OCI-LY7 (cell line): ENCODE results near the gene NRBF2. TPM values are rescaled to one million over a fixed set of nuclear protein-coding genes. Genes with fewer than 3 reads are reported as not detected.

Experiments used
- BruUV-seq: library from RNA; stranded (reverse); fragments of 400-500 nt; replicated peaks from 2 replicates; lab custom pipeline; 2021; lab: Mats Ljungman, UMichigan
- CTCF ChIA-PET: fragments of 300-600 bp; sonication (Branson Sonifier 250); formaldehyde crosslinking; loops from one replicate; lab custom pipeline; 2022; ENCODE audit warnings: antibody characterized with exemption; ENCODE audit not compliant: unreplicated experiment; lab: Charles Lee
- POLR2A ChIA-PET: fragments of 300-600 bp; sonication (Branson Sonifier 250); formaldehyde crosslinking; loops from one replicate; lab custom pipeline; 2022; ENCODE audit warnings: antibody characterized with exemption; lab: Charles Lee
- DNase-seq: peaks from one replicate; pipeline ENCODE4 v3.0.0-alpha.2; 2015; ENCODE audit warnings: low spot score
- H2AFZ ChIP-seq: fragments of 200-600 bp; sonication (generic), shearing (Covaris generic); 2 replicates; pipeline ENCODE4 v1.6.1; 2014; ENCODE audit warnings: mild to moderate bottlenecking, antibody characterized with exemption, low read length, moderate library complexity
- H3K27ac ChIP-seq: fragments of 200-600 bp; sonication (generic); 2 replicates; pipeline ENCODE4 v1.5.1; 2014; ENCODE audit warnings: mixed run types, low read depth, mild to moderate bottlenecking, moderate library complexity, low read length, inconsistent platforms; ENCODE audit not compliant: poor library complexity, severe bottlenecking
- H3K36me3 ChIP-seq: fragments of 200-600 bp; sonication (generic); 2 replicates; pipeline ENCODE4 v1.6.1; 2014; ENCODE audit warnings: mild to moderate bottlenecking, antibody characterized with exemption, low read length, moderate library complexity, mixed read lengths; ENCODE audit not compliant: insufficient read depth
- H3K4me1 ChIP-seq: fragments of 200-600 bp; sonication (generic); 2 replicates; pipeline ENCODE4 v1.5.1; 2014; ENCODE audit warnings: mild to moderate bottlenecking, low read length; ENCODE audit not compliant: insufficient read depth, poor library complexity, severe bottlenecking
- H3K4me2 ChIP-seq: fragments of 200-600 bp; sonication (generic); 2 replicates; pipeline ENCODE4 v1.6.1; 2014; ENCODE audit warnings: mild to moderate bottlenecking, low read length
- H3K4me3 ChIP-seq: fragments of 200-600 bp; sonication (generic); 2 replicates; pipeline ENCODE4 v1.5.1; 2014; ENCODE audit warnings: mild to moderate bottlenecking, low read depth, low read length; ENCODE audit not compliant: poor library complexity, severe bottlenecking
- H3K79me2 ChIP-seq: fragments of 200-600 bp; sonication (generic); 2 replicates; pipeline ENCODE4 v1.6.1; 2016; ENCODE audit warnings: low read depth, mild to moderate bottlenecking, low read length, moderate library complexity, mixed read lengths; ENCODE audit not compliant: insufficient read depth
- H3K9me2 ChIP-seq: fragments of 200-600 bp; sonication (generic); 2 replicates; pipeline ENCODE4 v1.6.1; 2016; ENCODE audit warnings: mild to moderate bottlenecking, low read length, mixed read lengths; ENCODE audit not compliant: insufficient read depth
- H3K9me3 ChIP-seq: fragments of 200-600 bp; sonication (generic); 2 replicates; pipeline ENCODE4 v1.6.1; 2014; ENCODE audit warnings: mild to moderate bottlenecking, mixed run types, low read length, mixed read lengths
- H4K20me1 ChIP-seq: fragments of 200-600 bp; sonication (generic); 2 replicates; pipeline ENCODE4 v1.6.1; 2014; ENCODE audit warnings: mild to moderate bottlenecking, antibody characterized with exemption, low read length, moderate library complexity, mixed read lengths; ENCODE audit not compliant: insufficient read depth
- EZH2phosphoT487 ChIP-seq: fragments of 200-600 bp; sonication (generic); IDR thresholded peaks from 2 replicates; pipeline ENCODE4 v1.6.1; 2018; ENCODE audit warnings: low read depth, borderline replicate concordance, mild to moderate bottlenecking, mixed run types, antibody characterized with exemption, low read length, moderate library complexity, mixed read lengths
- intact Hi-C: fragments of 100-400 bp; cut with micrococcal nuclease; formaldehyde crosslinking; loops from one replicate; pipeline ENCODE4 v1.10.0; 2022; ENCODE audit not compliant: unreplicated experiment
- total RNA-seq, 2 experiments: library from RNA; depleted of rRNA in 1 of 2; stranded (reverse); fragments of >200 nt in 1 of 2; shearing (Covaris generic) in 1 of 2; gene quantifications; 2 replicates each; pipeline ENCODE4 v1.2.3, GENCODE V29; 2014 to 2022
- TF ChIP-seq, protein P1 (sequence below): fragments of 200-600 bp; sonication (generic); conservative IDR thresholded peaks from 2 replicates; pipeline ENCODE4 v1.5.1; 2014; ENCODE audit warnings: mild to moderate bottlenecking, antibody characterized with exemption, low read length, moderate library complexity, mixed read lengths

The NRBF2 gene
- total RNA-seq, 2 experiments from 2014 or later = 14.2 to 20.7 TPM

DNA sequence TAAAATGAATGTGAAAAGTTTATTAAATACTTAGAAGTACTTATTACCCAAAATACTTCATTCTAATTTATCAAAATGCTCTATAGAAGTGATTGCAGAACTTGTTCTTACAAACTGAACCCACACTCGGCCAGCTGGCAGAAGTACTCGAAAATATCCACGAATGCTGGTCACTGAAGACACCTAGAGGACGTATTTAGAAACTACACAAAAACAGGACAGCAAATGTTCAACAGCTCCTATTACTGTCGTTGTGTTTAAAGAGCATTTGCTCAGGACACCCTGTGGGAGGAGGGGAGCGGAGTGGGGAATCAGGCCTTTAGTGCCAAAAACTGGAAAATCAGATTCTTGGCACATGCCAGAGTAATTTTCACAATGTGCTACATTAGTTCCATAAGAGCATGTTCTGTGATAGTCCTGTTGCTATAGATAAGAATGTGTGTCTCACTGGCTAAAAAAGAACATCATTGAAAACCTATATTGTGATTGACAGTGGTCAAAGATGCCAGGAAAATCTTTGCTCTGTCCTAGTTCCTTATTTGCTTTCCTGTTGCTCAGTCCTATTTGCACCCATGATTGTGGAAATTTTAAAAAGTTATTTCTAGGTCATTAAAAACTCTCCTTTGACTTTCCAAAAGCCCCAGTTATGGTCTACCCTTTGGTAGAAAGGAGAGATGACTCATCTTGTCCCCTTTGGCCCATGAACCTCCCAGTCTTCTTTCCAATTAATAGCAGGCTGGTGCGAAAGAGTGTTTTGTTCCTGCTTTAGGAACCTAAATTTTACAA, 49.0 kb upstream of the NRBF2 start:
- Histone ChIP-seq H3K79me2 (no peaks in the 10 kb centered on the region), H3K4me3 (no peak overlapping the region), H2AFZ (no peak overlapping the region), H3K9me3 (no peaks in the 10 kb centered on the region), H3K36me3 (no peaks in the 10 kb centered on the region), H4K20me1 (no peaks in the 10 kb centered on the region), H3K9me2 (no peaks in the 10 kb centered on the region), H3K4me2 (no peak overlapping the region), H3K27ac (no peak overlapping the region), H3K4me1 (no peaks in the 10 kb centered on the region)
- peak; percentile 74 for DNase-seq
- POLR2A ChIA-PET = interaction anchor here (0.6 kb wide), 1 partner anchor 119 kb away, joined by 3 read pairs; no protein-coding TSS in a partner anchor
- TF ChIP-seq, protein P1, sequence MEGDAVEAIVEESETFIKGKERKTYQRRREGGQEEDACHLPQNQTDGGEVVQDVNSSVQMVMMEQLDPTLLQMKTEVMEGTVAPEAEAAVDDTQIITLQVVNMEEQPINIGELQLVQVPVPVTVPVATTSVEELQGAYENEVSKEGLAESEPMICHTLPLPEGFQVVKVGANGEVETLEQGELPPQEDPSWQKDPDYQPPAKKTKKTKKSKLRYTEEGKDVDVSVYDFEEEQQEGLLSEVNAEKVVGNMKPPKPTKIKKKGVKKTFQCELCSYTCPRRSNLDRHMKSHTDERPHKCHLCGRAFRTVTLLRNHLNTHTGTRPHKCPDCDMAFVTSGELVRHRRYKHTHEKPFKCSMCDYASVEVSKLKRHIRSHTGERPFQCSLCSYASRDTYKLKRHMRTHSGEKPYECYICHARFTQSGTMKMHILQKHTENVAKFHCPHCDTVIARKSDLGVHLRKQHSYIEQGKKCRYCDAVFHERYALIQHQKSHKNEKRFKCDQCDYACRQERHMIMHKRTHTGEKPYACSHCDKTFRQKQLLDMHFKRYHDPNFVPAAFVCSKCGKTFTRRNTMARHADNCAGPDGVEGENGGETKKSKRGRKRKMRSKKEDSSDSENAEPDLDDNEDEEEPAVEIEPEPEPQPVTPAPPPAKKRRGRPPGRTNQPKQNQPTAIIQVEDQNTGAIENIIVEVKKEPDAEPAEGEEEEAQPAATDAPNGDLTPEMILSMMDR = peak; percentile 85
- TF ChIP-seq EZH2phosphoT487 = no peak
- BruUV-seq = no TSS peak
- CTCF ChIA-PET = no interaction called here
- intact Hi-C loops = loop anchor here (1.0 to 5.0 kb wide), 6 partner anchors 75 to 647 kb away; no protein-coding TSS in a partner anchor

DNA sequence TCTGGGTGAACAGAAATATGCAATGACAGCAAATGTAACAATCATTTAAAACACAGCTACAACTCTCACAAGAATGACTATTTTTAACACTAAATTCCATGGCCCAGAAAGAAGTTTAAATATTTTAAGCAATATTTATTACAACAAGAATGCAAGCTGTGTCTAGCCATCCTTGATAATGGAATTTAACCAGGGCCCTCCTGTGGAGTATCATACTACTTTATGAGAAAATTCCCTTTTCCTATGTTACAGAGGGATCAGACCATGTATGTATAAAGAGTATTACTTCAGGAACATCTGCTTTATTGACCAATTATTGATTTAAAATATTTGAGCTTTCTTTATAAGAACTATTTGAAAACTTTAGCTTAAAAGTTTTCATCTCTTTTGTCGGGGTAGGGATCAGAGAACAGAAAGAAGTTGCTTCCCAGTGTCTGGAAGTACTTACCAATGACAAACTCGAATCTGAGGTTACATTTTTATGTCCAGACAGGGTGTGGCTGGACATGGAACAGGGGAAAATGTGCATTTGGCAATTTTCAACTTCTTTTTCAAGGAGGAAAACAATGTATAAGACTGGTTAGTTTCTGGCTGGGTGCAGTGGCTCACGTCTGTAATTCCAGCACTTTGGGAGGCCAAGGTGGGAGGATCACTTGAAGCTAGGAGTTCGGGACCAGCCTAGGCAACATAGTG, 48.3 kb upstream of the NRBF2 start:
- Histone ChIP-seq H3K4me3 (no peak overlapping the region), H3K9me2 (no peaks in the 10 kb centered on the region), H3K4me1 (no peaks in the 10 kb centered on the region), H2AFZ (no peak overlapping the region), H3K79me2 (no peaks in the 10 kb centered on the region), H3K27ac (no peak overlapping the region), H3K4me2 (no peak overlapping the region), H4K20me1 (no peaks in the 10 kb centered on the region), H3K36me3 (no peaks in the 10 kb centered on the region), H3K9me3 (no peaks in the 10 kb centered on the region)
- intact Hi-C loops = loop anchor here (1.0 to 5.0 kb wide), 6 partner anchors 74 to 648 kb away; no protein-coding TSS in a partner anchor
- no peak for DNase-seq
- BruUV-seq = no TSS peak
- TF ChIP-seq, protein P1 = no peak
- TF ChIP-seq EZH2phosphoT487 = no peak
- POLR2A ChIA-PET = interaction anchor here (0.6 kb wide), 1 partner anchor 120 kb away, joined by 3 read pairs; no protein-coding TSS in a partner anchor
- CTCF ChIA-PET = no interaction called here
